OCI-LY1 (cell line): ENCODE measurements around the gene DNAJB7.

Source experiments
- EZH2 ChIP-seq: fragments of 200-600 bp; sonication (generic), shearing (Covaris generic); IDR thresholded peaks from 2 replicates; pipeline ENCODE4 v1.8.0; 2017; ENCODE audit warnings: borderline replicate concordance, mixed run types, mild to moderate bottlenecking, antibody characterized with exemption, low read length, moderate library complexity, mixed read lengths
- TF ChIP-seq, protein P1 (sequence below): fragments of 200-600 bp; sonication (generic), shearing (Covaris generic); IDR thresholded peaks from 2 replicates; pipeline ENCODE4 v1.5.1; 2017; ENCODE audit warnings: mild to moderate bottlenecking, antibody characterized with exemption, low read length, moderate library complexity, mixed read lengths

GRCh38 chr22:40844951-40845350 is 17.0 kb downstream of the DNAJB7 start:
- TF ChIP-seq, protein P1, sequence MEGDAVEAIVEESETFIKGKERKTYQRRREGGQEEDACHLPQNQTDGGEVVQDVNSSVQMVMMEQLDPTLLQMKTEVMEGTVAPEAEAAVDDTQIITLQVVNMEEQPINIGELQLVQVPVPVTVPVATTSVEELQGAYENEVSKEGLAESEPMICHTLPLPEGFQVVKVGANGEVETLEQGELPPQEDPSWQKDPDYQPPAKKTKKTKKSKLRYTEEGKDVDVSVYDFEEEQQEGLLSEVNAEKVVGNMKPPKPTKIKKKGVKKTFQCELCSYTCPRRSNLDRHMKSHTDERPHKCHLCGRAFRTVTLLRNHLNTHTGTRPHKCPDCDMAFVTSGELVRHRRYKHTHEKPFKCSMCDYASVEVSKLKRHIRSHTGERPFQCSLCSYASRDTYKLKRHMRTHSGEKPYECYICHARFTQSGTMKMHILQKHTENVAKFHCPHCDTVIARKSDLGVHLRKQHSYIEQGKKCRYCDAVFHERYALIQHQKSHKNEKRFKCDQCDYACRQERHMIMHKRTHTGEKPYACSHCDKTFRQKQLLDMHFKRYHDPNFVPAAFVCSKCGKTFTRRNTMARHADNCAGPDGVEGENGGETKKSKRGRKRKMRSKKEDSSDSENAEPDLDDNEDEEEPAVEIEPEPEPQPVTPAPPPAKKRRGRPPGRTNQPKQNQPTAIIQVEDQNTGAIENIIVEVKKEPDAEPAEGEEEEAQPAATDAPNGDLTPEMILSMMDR, result no peak
- TF ChIP-seq EZH2, result no peak
